H1 (cell line): ENCODE data around the gene LRRC3B. TPM values are rescaled to one million over a fixed set of nuclear protein-coding genes. Genes with fewer than 3 reads are reported as not detected.

Experiments
- CTCF ChIA-PET: fragments of 300-600 bp; sonication (Branson Sonifier 250); formaldehyde crosslinking; loops from one replicate; lab custom pipeline; 2021; ENCODE audit not compliant: partially characterized antibody; lab: Charles Lee
- POLR2A ChIA-PET: fragments of 300-600 bp; sonication (Branson Sonifier 250); formaldehyde crosslinking; loops from one replicate; lab custom pipeline; 2021; ENCODE audit warnings: inconsistent platforms; ENCODE audit not compliant: partially characterized antibody; lab: Charles Lee
- DNase-seq, 2 experiments: peaks; one replicate each; pipeline versions ENCODE4 v3.0.0 to v3.0.0-alpha.2; 2010 to 2022; ENCODE audit warnings: low spot score in 2 of 2, low read depth in 1 of 2, mixed read lengths in 1 of 2
- FAIRE-seq: peaks from 2 replicates; lab custom pipeline; 2011; peaks lifted over from hg19 to GRCh38; lab: Jason Lieb, UNC
- H2AFZ ChIP-seq: 2 replicates; pipeline ENCODE4 v1.8.1; 2012; ENCODE audit warnings: low read length, inconsistent platforms
- H2AK5ac ChIP-seq: 2 replicates; pipeline ENCODE4 v1.6.1; 2013; ENCODE audit warnings: low read depth, low read length
- H2BK120ac ChIP-seq: replicated peaks from 2 replicates; pipeline ENCODE3; 2013; ENCODE audit warnings: low read depth, low read length, inconsistent platforms
- H2BK12ac ChIP-seq: 2 replicates; pipeline ENCODE4 v1.6.1; 2013; ENCODE audit warnings: low read depth, low read length
- H2BK15ac ChIP-seq: 2 replicates; pipeline ENCODE4 v1.6.1; 2013; ENCODE audit warnings: low read length
- H2BK20ac ChIP-seq: 2 replicates; pipeline ENCODE4 v1.6.1; 2013; ENCODE audit warnings: low read length
- H2BK5ac ChIP-seq: 2 replicates; pipeline ENCODE4 v1.6.1; 2013; ENCODE audit warnings: low read depth, low read length
- H3K14ac ChIP-seq: 2 replicates; pipeline ENCODE4 v1.6.1; 2013; ENCODE audit warnings: inconsistent platforms; ENCODE audit not compliant: insufficient read length
- H3K18ac ChIP-seq: 2 replicates; pipeline ENCODE4 v1.6.1; 2013; ENCODE audit warnings: low read length; ENCODE audit errors: extremely low read depth
- H3K23ac ChIP-seq: 2 replicates; pipeline ENCODE4 v1.6.1; 2013; ENCODE audit warnings: inconsistent platforms; ENCODE audit not compliant: insufficient read length
- H3K23me2 ChIP-seq: 2 replicates; pipeline ENCODE4 v1.6.1; 2013; ENCODE audit warnings: low read depth, low read length
- H3K27ac ChIP-seq: 2 replicates; pipeline ENCODE4 v1.6.1; 2011; ENCODE audit warnings: low read depth, low read length, inconsistent platforms
- H3K27me3 ChIP-seq, 4 experiments: replicated peaks in 1 of 4; 1 replicate in 1 of 4; 2 replicates in 3 of 4; pipeline versions ENCODE4 v1.6.1 to v1.8.1; 2011 to 2013; ENCODE audit warnings: low read length in 3 of 4, mild to moderate bottlenecking in 3 of 4, inconsistent platforms in 2 of 4, mixed read lengths in 2 of 4, moderate library complexity in 1 of 4; ENCODE audit not compliant: control insufficient read depth in 3 of 4, insufficient read depth in 3 of 4; ENCODE audit errors: extremely low read depth in 1 of 4
- H3K36me3 ChIP-seq, 4 experiments: 2 replicates each; pipeline versions ENCODE4 v1.6.1 to v1.8.1; 2011 to 2013; ENCODE audit warnings: mild to moderate bottlenecking in 4 of 4, low read length in 3 of 4, moderate library complexity in 2 of 4, control low read depth in 1 of 4, inconsistent platforms in 1 of 4; ENCODE audit not compliant: insufficient read depth in 4 of 4, control insufficient read depth in 2 of 4
- H3K4ac ChIP-seq: replicated peaks from 2 replicates; pipeline ENCODE3; 2013; ENCODE audit warnings: low read length, low read depth, mixed read lengths, inconsistent platforms; ENCODE audit not compliant: insufficient read length
- H3K4me1 ChIP-seq, 4 experiments: replicated peaks in 1 of 4; 1 replicate in 1 of 4; 2 replicates in 3 of 4; pipeline versions ENCODE4 v1.6.1 to v1.8.1; 2011 to 2013; ENCODE audit warnings: low read length in 3 of 4, inconsistent platforms in 2 of 4, mixed read lengths in 1 of 4; ENCODE audit not compliant: insufficient read depth in 4 of 4, control insufficient read depth in 3 of 4
- H3K4me2 ChIP-seq, 2 experiments: 2 replicates each; pipeline versions ENCODE4 v1.6.1 to v1.8.1; 2011 to 2013; ENCODE audit warnings: low read depth in 2 of 2, low read length in 2 of 2, control low read depth in 1 of 2, inconsistent platforms in 1 of 2, mild to moderate bottlenecking in 1 of 2; ENCODE audit not compliant: insufficient read depth in 1 of 2
- H3K4me3 ChIP-seq, 4 experiments: fragments of 200-600, 300-600 bp in 1 of 4; sonication (generic), shearing (Covaris generic), sonication (Bioruptor Twin) in 1 of 4; 2 replicates each; pipeline versions ENCODE4 v1.5.1 to v1.8.1; 2011 to 2016; ENCODE audit warnings: low read length in 4 of 4, low read depth in 3 of 4, control low read depth in 2 of 4, inconsistent platforms in 2 of 4, mild to moderate bottlenecking in 2 of 4, mixed read lengths in 1 of 4, moderate library complexity in 1 of 4; ENCODE audit not compliant: insufficient read depth in 2 of 4; ENCODE audit errors: extremely low read depth in 1 of 4
- H3K56ac ChIP-seq: replicated peaks from 2 replicates; pipeline ENCODE3; 2013; ENCODE audit warnings: low read depth, mild to moderate bottlenecking, mixed read lengths, low read length, inconsistent platforms; ENCODE audit not compliant: insufficient read length
- H3K79me1 ChIP-seq: 2 replicates; pipeline ENCODE4 v1.6.1; 2013; ENCODE audit warnings: low read depth, low read length, control low read depth
- H3K79me2 ChIP-seq, 2 experiments: 2 replicates each; pipeline versions ENCODE4 v1.6.1 to v1.8.1; 2012 to 2013; ENCODE audit warnings: low read length in 2 of 2, mild to moderate bottlenecking in 2 of 2, inconsistent platforms in 1 of 2; ENCODE audit not compliant: insufficient read depth in 2 of 2, control insufficient read depth in 1 of 2
- H3K9ac ChIP-seq, 4 experiments: replicated peaks in 1 of 4; 1 replicate in 1 of 4; 2 replicates in 3 of 4; pipeline versions ENCODE4 v1.6.1 to v1.8.1; 2011 to 2013; ENCODE audit warnings: low read depth in 3 of 4, low read length in 3 of 4, control low read depth in 2 of 4, mild to moderate bottlenecking in 2 of 4, moderate library complexity in 2 of 4, inconsistent platforms in 1 of 4; ENCODE audit errors: extremely low read depth in 1 of 4
- H3K9me3 ChIP-seq, 2 experiments: 2 replicates each; pipeline versions ENCODE4 v1.6.1 to v1.8.1; 2012 to 2013; ENCODE audit warnings: mild to moderate bottlenecking in 2 of 2, moderate library complexity in 2 of 2, control low read depth in 1 of 2, inconsistent platforms in 1 of 2, low read depth in 1 of 2, low read length in 1 of 2, mixed read lengths in 1 of 2; ENCODE audit not compliant: insufficient read depth in 2 of 2
- H4K20me1 ChIP-seq, 2 experiments: replicated peaks in 1 of 2; 2 replicates each; pipeline versions ENCODE3 to v1.8.1; 2011 to 2013; ENCODE audit warnings: inconsistent platforms in 2 of 2, low read length in 2 of 2, mild to moderate bottlenecking in 1 of 2; ENCODE audit not compliant: insufficient read depth in 2 of 2, control insufficient read depth in 1 of 2
- H4K5ac ChIP-seq: 2 replicates; pipeline ENCODE4 v1.6.1; 2013; ENCODE audit warnings: low read length, low read depth, mixed read lengths, inconsistent platforms; ENCODE audit not compliant: insufficient read length
- H4K8ac ChIP-seq: 2 replicates; pipeline ENCODE4 v1.8.0; 2013; ENCODE audit warnings: mild to moderate bottlenecking, moderate library complexity, low read length, inconsistent platforms; ENCODE audit not compliant: insufficient read depth; ENCODE audit errors: extremely low read depth
- H4K91ac ChIP-seq: replicated peaks from 2 replicates; pipeline ENCODE3; 2013; ENCODE audit warnings: low read length, mixed read lengths, inconsistent platforms; ENCODE audit not compliant: insufficient read length
- JUND ChIP-seq: IDR thresholded peaks from 2 replicates; pipeline ENCODE4 v1.6.1; 2011; ENCODE audit warnings: mild to moderate bottlenecking, improper control_type of control experiment, low read length
- SP4 ChIP-seq: IDR thresholded peaks from 2 replicates; pipeline ENCODE4 v1.6.1; 2012; ENCODE audit warnings: low read length, inconsistent platforms
- polyA plus RNA-seq, 7 experiments: library from polyadenylated mRNA; depleted of rRNA in 3 of 7; stranded (reverse) in 5 of 7; unstranded in 2 of 7; fragments of >200 nt in 5 of 7; fragments of 200-250 nt in 2 of 7; gene quantifications; 1 replicate in 5 of 7; 2 replicates in 1 of 7; 4 replicates in 1 of 7; pipeline versions ENCODE4 v1.2.1 to v1.2.3, GENCODE V29; 2011 to 2013; ENCODE audit warnings: missing spikeins in 2 of 7, mixed read lengths in 2 of 7
- total RNA-seq: library from RNA; stranded (reverse); fragmentation: NEBNext Ultra II Directional; extraction: Animal tissue kit (Norgen Biotek cat#: 25700); gene quantifications from 2 replicates; pipeline ENCODE4 v1.2.1, GENCODE V29; 2021

The LRRC3B gene
- total and polyA plus RNA-seq, 2 of the 8 experiments (the other 6 are each of a cell fraction or from before 2014, with no cell fraction given) = 1.6 to 3.1 TPM

GRCh38 chr3:26757978-26758377 lies 135.4 kb downstream of the LRRC3B start:
- H2BK12ac ChIP-seq = no peak overlapping the region
- no peaks in the 10 kb centered on the region for H3K79me1 ChIP-seq
- no peaks in the 10 kb centered on the region for H3K23me2 ChIP-seq
- H3K27me3 ChIP-seq = no peaks in the 10 kb centered on the region
- no peak overlapping the region for H2BK15ac ChIP-seq
- no peaks in the 10 kb centered on the region for H4K20me1 ChIP-seq
- no peak overlapping the region for H3K23ac ChIP-seq
- no peak overlapping the region for H3K27ac ChIP-seq
- no peak overlapping the region for H3K4ac ChIP-seq
- no peak overlapping the region for H2AFZ ChIP-seq
- no peak overlapping the region for H2BK20ac ChIP-seq
- CTCF ChIA-PET = no interaction called here
- DNase-seq (no peak), FAIRE-seq (no peak)
- no peak overlapping the region for H4K5ac ChIP-seq
- H4K91ac ChIP-seq = no peak overlapping the region
- H3K14ac ChIP-seq = no peak overlapping the region
- no peaks in the 10 kb centered on the region for H3K9me3 ChIP-seq
- H2BK5ac ChIP-seq = no peak overlapping the region
- H2AK5ac ChIP-seq = no peak overlapping the region
- no peak overlapping the region for H2BK120ac ChIP-seq
- H3K4me3 ChIP-seq = no peak overlapping the region
- no peaks in the 10 kb centered on the region for H3K4me1 ChIP-seq
- H3K36me3 ChIP-seq = no peaks in the 10 kb centered on the region
- H3K79me2 ChIP-seq = no peaks in the 10 kb centered on the region
- no peak overlapping the region for H3K4me2 ChIP-seq
- no peak for TF ChIP-seq JUND
- TF ChIP-seq SP4 = no peak
- TF ChIP-seq, all 59 proteins: peak for 0
- Histone ChIP-seq H3K56ac (no peak overlapping the region), H3K9ac (no peak overlapping the region), H3K18ac (no peak overlapping the region), H4K8ac (no peak overlapping the region)
- POLR2A ChIA-PET = no interaction called here
